Measurements from ENCODE around the gene RASSF5. TPM values are rescaled to one million over a fixed set of nuclear protein-coding genes. Genes with fewer than 3 reads are reported as not detected.

Gene RASSF5
- total and polyA plus RNA-seq, 9 of the 15 experiments (the other 6 are each of a cell fraction or from before 2014, with no cell fraction given) = 6.1 to 41.0 (median 25.2) TPM

- Histone ChIP-seq H3K36me3 (ENCODE audit: control insufficient read depth, insufficient read depth, low read length) (no peaks in the 10 kb centered on the region), H3K4me2 (ENCODE audit: insufficient read depth, low read length) (no peak overlapping the region), H3K27me3 (ENCODE audit: control insufficient read depth in 2 of 2, insufficient read depth in 2 of 2, low read length in 2 of 2) (peaks cover 0 to 3% of the 10 kb centered on the region in 2 experiments; a peak in 2 of 5 replicates), H3K4me1 (replicated peaks in 1 of 2; ENCODE audit: control insufficient read depth in 2 of 2, insufficient read depth in 2 of 2, low read length in 2 of 2) (no peaks in the 10 kb centered on the region; a peak in 1 of 5 replicates), H3K9ac (ENCODE audit: insufficient read depth in 1 of 2, low read depth in 2 of 2, low read length in 2 of 2) (no peak overlapping the region; a peak in 1 of 4 replicates), H3K9me1 (ENCODE audit: control insufficient read depth, insufficient read depth, low read length) (no peaks in the 10 kb centered on the region), H3K79me2 (ENCODE audit: control insufficient read depth, insufficient read depth, low read length) (no peaks in the 10 kb centered on the region), H3K9me3 (replicated peaks; ENCODE audit: control insufficient read depth, insufficient read depth, low read depth, low read length) (no peaks in the 10 kb centered on the region), H3K27ac (ENCODE audit: extremely low read depth, low read depth, low read length) (no peak overlapping the region), H2AFZ (ENCODE audit: low read depth, low read length) (no peak overlapping the region), H3K4me3 (no peak overlapping the region), H4K20me1 (replicated peaks; ENCODE audit: control insufficient read depth, insufficient read depth, low read length) (no peaks in the 10 kb centered on the region)
- ATAC-seq (peak; percentile 39; the same call in 1 of the 3 replicates), FAIRE-seq (no peak), DNase-seq (ENCODE audit: extremely low read depth in 1 of 4, low spot score in 3 of 4) (no peak)
- intact Hi-C loops (cut with micrococcal nuclease) = no loop called here
- in situ Hi-C loops (cut with MboI) = no loop called here
- POLR2A ChIA-PET = interaction anchor here (0.6 kb wide), 1 partner anchor 189 kb away, joined by 3 read pairs; no protein-coding TSS in a partner anchor
- 8% methylated on average over 6 of the region's 6 CpGs for WGBS (ENCODE audit: insufficient coverage, low coverage, missing lambda C conversion rate)
- no TSS peak for BruUV-seq (replicated peaks)
- CTCF ChIA-PET (ENCODE audit: low intra/inter-chr PET ratio) = no interaction called here
- TF ChIP-seq ZBTB11 (CRISPR knock-in tag; IDR thresholded peaks at IDR 0.05) = no peak
- TF ChIP-seq PHF20 (IDR thresholded peaks at IDR 0.05; ENCODE audit: partially characterized antibody) = no peak
- no peak for TF ChIP-seq FIP1L1 (IDR thresholded peaks at IDR 0.05; ENCODE audit: low read depth, low read length, poor library complexity, severe bottlenecking)
- TF ChIP-seq NRF1 (conservative IDR thresholded peaks at IDR 0.05 in 1 of 2, IDR thresholded peaks at IDR 0.05 in 1 of 2) = no peak
- TF ChIP-seq RCOR1 (IDR thresholded peaks at IDR 0.05; ENCODE audit: borderline replicate concordance in 1 of 2, low read depth in 2 of 2, low read length in 2 of 2) = no peak
- no peak for TF ChIP-seq U2AF1 (optimal IDR thresholded peaks at IDR 0.05; ENCODE audit: low read depth, low read length)
- TF ChIP-seq ZNF282 (CRISPR knock-in tag; IDR thresholded peaks at IDR 0.05) = no peak
- no peak for TF ChIP-seq HMG20B (CRISPR knock-in tag; IDR thresholded peaks at IDR 0.05)
- TF ChIP-seq DDX20 (tag; IDR thresholded peaks at IDR 0.05; ENCODE audit: low read depth) = no peak
- TF ChIP-seq SRSF1 (IDR thresholded peaks at IDR 0.05; ENCODE audit: low read depth, low read length) = no peak
- no peak for TF ChIP-seq ZNF696 (CRISPR knock-in tag; conservative IDR thresholded peaks at IDR 0.05)
- no peak for TF ChIP-seq UBTF (IDR thresholded peaks at IDR 0.05; ENCODE audit: borderline replicate concordance in 1 of 2, low read depth in 2 of 2, low read length in 2 of 2)
- no peak for TF ChIP-seq POLR2H (tag; IDR thresholded peaks at IDR 0.05; ENCODE audit: low read depth)
These were observed 19.0 kb downstream of the RASSF5 start for GRCh38 chr1:206526064-206526911.

All from K562 (cell line).